Ovary (tissue), 3 donors: ENCODE data around the gene ARID1B.

Experiments used
- CTCF ChIP-seq, 3 donors: fragments of 450-650 bp in 2 of 3; fragments of 200-600 bp in 1 of 3; IDR thresholded peaks; one replicate each; pipeline versions ENCODE4 v1.5.1 to v1.8.0; 2016 to 2022; ENCODE audit warnings: antibody characterized with exemption in 3 of 3, mild to moderate bottlenecking in 1 of 3
- EP300 ChIP-seq: sonication (generic); formaldehyde crosslinking; IDR thresholded peaks from one replicate; pipeline ENCODE4 v1.6.1; 2017; ENCODE audit warnings: antibody characterized with exemption
- POLR2A ChIP-seq: fragments of 450-650 bp; IDR thresholded peaks from one replicate; pipeline ENCODE4 v1.6.1; 2017; ENCODE audit warnings: antibody characterized with exemption, mild to moderate bottlenecking, moderate library complexity
- donor health status: DM: no; HTN: no; CAD: no.

- TF ChIP-seq CTCF (IDR thresholded peaks at IDR 0.05) (no peak), POLR2A (no peak), EP300 (no peak)
Observed at GRCh38 chr6:156867121-156867520, 89.9 kb downstream of the ARID1B start.
